GM21737 (cell line): ENCODE data around the gene DOC2A.

Experiments
- ATAC-seq: cut with Tn5 transposase; IDR thresholded peaks from one replicate; pipeline ENCODE4 v1.9.1; 2021; ENCODE audit warnings: mild to moderate bottlenecking, moderate library complexity; ENCODE audit not compliant: unreplicated experiment

The DOC2A gene

DNA sequence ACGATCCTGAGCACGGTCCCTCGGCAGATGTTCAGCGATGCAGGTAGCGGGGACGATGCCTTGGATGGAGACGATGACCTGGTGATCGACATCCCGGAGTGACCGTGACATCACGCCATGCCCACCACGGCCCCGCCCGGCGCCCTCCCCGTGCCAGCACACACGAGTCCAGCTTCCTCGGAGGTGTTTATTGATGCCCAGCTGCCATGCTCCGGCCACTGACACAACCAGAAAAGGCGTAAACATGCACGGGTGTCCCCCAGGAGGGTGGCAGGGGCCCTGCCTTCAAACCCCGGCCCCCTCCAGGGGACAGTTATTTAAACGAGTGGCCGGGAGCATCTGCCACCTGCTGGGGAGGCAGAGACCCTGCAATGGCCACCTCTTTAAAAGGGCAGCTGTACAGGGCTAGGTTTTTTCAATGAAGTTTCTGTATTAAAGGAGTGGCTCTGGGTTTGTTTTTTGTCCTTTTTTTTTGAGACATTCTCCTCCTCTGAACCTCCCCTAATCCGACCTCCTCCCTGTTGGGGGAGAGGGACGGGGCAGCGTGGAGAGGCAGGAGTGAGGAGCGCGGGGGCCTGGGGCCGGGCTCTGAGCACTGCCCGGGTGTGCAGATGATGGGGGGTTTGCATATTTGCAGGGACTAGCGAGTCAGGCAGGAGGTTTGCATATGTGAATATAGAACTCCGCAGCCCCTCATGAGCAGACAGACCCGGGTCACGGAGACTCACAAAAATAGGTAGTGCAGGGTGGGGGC lies 5.3 kb downstream of the DOC2A start:
- ATAC-seq, result no peak

DNA sequence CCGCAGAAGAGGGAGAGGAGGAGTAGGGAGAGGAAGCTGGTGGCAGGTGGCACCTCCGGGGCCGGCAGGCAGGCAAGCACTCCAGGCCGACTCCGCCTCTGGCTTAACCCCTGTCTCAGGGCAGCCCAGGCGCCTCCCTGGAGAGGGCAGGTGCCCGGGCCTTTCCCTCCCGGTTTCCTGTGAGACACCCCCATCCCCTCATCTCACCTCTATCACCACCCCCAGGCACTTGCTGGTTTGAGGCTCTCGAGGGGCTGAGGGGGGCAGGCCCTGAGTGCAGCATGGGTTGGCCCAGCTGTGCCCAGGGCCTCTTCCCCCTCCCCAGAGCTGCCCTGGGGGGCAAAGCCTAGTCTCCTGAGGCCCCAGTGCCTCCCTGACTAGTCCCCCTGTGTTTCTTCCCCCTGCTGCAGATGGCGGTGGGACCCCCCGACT lies 6.0 kb downstream of the DOC2A start:
- no peak for ATAC-seq

DNA sequence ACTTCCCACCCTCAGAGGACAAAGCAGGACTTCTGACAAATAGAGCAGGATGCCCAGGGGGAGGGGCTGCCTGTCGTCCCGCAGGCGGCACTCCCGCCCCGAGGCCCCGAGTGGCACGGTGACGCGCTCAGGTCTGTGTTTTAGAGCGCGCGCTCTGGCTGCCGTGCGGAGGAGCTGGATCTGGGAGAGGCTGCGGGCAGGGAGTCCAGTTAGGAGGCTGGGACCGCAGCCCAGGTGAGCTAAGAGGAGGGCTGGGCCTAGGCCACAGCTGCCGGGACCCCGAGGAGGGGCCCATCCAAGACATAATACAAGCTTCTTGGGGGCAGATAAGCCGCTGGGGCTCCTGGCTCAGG lies 6.4 kb downstream of the DOC2A start:
- no peak for ATAC-seq

DNA sequence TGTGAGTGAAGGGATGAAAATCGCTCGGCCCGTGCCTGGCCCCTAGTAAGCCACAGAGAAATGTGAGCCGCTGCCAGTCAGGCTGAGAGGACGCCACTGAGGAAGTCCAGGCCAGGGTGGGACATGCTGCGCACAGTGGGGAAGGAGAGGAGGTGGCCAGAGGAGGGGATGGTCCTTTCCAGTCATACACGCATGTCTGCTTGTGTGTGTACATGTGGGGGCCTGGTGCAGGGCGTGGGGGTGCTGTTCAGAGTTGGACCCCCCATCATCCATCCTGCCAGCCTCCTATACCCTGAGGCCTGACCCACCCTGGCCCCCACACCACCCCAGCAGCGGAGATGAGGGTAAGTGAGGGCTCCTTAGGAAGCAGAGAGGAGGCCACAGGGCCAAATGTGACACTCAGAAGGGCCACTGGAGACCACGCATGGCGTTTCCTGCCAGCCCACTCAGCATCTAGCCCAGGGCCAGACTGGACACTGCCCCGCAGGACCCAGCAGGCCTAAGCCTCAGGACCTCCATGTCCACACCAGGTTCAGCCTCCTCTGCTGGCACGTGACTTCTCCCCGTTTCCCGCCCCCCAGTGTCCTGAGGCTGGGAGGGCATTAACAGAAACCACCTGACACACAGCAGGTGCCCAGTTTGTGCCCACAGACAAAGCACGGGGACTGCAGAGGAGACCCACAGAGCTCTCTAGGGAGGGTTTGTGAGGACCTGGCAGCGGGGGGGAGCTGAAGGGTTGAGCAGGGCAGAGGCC lies 7.0 kb downstream of the DOC2A start:
- no peak for ATAC-seq

DNA sequence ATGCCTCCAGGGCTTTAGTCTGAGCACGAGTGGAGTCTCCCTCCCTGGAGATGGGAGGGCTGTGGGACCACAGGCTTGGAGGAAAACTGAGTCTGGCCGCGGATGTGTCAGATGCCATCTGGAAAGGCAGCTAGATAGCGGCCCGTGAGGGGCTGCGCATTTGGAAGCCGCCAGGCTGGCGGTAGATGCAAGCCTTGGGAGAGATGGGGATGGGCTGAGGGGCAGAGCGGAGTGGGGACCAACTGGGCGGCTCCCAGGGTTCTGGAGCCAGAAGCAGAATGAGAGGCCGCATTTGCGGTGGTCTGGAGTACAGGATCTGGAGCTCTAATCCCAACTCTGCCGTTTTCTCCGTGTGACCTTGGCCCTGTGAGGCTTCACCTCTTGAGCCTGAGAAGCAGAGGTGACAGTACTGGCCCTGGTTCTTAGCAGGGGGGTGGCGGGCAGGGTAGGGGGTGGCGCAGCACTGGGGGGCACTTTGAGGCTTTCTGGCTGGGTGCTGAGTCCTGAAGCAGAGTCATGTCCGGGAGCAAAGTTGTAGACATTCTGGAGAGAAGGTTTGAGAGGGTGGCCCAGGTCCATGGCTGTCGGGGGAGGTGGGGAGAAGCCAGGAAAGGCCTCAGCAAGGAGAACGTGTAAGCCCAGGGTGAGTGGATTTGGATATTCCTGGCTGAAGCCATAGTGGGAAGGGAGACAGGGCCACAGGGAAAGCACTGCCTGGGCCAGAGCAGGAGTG lies 8.0 kb downstream of the DOC2A start:
- no peak for ATAC-seq

DNA sequence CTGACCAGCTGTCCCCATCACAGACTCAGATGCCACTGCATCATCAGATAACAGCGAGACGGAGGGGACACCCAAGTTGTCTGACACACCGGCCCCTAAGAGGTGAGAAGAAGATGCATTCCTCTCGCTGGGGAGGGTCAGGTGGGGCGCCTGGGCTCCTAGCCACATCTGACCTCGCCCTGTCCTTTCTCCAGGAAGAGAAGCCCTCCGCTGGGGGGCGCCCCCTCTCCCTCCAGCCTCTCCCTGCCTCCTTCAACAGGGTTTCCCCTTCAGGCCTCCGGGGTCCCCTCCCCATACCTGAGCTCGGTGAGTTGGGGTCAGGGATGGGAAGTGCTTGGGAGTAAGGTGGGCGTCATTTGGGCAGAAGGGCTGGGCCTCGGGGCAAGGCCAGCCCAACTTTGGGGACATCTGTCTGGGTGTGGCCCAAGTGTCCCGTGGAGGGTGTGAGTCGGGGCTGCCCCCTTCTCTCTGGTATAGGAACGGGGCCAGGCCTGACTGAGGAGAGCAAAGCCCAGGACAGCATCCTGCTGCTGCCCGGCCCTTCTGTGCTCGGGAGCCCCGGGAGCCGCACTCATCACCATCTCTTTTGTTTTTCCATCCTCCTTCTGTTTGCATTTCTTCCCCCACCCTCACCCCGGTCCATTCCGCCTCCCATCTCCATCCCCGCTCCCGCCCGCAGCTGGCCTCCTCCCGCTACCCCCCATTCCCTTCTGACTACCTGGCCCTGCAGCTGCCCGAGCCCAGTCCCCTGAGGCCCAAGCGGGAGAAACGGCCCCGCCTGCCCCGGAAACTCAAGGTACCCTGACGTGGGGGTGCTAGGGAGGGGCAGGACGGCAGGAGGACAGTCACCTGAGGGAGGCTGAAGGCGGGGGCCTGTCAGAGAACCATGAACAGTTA lies 9.8 kb downstream of the DOC2A start:
- ATAC-seq, result no peak

DNA sequence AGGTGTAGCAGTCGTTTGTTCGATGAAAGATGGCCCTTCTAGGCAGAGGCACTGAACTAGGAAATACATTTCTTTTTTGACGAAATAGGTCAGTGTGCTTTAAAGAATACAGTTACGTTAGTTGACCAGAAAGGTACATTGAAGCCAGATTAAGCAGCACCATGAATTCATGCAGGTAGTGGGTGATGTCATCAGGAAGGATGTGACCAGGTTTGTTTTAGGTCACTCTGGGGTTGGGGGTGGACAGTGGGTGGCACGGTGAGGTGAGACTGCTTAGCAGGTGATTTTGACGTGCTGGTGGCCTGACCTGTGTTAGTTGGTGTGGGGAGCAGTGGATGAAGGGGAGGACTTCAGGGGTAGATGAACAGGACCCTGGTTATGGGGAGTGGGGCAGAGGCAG lies 11.2 kb downstream of the DOC2A start:
- ATAC-seq, result no peak

DNA sequence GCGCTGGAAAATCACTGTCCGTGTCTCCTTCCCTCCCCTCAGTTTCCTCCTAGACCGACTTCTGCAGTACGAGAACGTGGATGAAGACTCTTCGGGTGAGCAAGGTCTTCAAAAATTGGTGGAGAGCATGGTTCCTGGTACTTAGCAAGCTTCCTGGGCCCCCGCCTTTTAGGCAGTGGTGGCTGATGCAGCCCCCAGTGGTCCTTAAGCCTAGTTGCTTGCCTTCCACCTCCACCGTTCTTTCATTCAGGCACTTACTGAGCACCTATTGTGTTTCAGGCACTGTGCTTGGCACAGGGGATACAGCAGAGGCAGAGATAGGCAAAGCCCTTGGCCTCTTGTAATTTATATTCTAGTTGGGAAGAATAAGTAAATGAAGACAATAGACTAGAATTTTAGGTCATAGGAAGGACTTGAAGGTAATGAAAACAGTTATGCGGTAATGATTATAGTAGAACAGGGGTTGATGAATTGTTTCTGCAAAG lies 14.0 kb downstream of the DOC2A start:
- no peak for ATAC-seq

DNA sequence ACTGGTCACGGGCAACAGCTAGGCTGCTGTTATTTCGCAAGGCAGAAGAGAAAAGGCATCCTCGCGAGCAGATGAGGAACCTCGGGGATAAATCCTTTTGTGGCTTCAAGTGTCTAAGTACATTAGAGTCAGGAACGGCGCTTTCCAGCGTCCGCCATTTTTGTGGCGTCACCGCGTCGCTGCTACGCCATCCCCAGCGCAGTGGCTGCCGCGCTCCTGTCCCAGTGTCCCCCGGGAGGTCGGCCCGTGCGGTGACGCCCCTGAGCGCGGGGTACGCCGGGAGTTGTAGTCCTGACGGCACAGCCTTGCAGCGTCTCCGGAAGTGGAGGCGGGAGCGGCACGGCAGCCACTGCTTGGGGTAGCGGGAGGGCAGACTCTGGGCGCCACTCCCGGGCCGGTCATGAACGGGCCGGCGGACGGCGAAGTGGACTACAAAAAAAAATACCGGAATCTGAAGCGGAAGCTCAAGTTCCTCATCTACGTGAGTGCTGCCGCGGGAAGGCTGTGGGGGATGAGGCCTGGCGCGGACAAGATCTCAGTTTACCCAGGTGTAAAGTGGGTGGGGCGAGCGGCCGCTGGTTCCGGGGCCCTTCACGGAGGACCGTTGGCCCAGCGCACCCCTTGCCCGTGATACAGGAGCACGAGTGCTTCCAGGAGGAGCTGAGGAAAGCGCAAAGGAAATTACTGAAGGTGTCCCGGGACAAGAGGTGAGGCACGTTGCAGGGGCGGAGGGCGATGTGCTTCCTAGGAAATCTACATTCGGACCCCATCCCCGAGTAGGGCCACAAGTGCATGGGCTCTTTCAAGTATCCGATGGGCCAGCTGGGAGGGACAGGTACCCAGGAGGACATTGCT lies 14.7 kb downstream of the DOC2A start, which contains the start of gene INO80E:
TSS of gene INO80E (plus strand) at position 331 of the 855 bp plus-strand sequence. CDS start at position 401, 70 bp downstream.
- peak; percentile 86 for ATAC-seq

DNA sequence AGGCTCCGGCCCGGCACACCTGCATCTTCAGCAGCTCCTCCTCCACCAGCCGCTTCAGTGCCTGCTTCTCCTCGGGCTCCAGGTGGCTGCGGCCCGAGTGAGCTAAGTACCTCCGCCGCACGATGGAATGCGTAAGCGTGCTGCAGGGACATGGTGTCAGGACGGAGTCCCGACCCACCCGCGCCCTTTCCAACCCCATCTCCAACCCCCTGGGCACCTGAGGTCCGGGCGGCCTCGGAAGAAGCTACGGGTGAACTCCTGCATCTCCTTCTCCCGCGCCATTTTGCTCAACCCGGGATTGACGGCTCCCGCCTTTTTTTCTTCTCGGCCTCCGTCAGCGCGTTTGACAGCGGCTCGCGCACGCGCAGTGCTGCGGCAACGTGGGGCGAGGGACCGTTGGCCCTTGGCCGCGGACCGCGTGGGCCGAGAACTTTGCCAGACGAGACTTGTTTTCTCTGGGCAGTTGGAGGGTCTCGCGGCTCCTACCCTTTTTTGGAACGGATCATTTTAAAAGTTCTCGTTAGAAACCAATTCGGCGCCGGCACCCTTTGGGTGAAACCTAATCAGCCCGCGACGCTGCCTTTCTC lies 15.4 kb downstream of the DOC2A start, which contains the start of gene HIRIP3:
TSS of gene HIRIP3 (minus strand) at position 294 of the 587 bp plus-strand sequence. CDS start at position 282, 12 bp downstream.
- ATAC-seq, result peak; percentile 36

DNA sequence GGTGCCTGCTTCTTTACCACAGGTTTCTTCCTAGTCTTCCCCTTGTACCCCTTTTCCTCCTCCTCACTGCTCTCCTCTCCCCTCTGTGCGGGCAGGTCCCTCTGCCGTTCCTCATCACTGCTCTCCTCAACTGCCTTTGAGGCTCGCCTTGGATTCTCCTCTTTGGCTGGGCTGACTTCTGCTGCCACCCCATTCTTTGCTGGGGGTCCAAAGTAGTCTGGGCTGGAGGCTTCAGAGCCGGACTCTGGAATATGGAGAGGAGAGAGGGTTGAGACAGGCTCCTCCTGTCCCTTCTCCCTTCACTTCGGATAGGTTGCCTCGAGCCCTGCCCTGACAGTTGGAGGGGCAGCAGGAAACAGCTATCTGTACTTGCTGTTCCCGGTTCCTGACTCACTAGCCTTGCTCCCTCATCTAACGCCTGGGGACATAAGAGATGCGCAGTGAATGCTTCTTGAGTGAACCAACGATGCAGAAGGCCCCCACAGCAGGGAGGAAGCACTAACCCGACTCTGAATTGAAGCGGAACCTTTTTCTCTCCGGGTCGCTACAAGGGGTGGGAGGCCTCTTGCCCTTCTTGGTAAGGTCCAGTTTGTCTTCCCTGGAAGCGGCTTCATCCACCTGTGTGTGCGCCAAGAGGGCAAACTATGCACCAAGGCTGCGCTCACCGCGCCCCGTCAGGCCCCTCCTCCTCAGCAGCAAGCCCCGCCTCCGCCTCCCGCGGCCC lies 16.1 kb downstream of the DOC2A start:
- ATAC-seq, result peak; percentile 28

DNA sequence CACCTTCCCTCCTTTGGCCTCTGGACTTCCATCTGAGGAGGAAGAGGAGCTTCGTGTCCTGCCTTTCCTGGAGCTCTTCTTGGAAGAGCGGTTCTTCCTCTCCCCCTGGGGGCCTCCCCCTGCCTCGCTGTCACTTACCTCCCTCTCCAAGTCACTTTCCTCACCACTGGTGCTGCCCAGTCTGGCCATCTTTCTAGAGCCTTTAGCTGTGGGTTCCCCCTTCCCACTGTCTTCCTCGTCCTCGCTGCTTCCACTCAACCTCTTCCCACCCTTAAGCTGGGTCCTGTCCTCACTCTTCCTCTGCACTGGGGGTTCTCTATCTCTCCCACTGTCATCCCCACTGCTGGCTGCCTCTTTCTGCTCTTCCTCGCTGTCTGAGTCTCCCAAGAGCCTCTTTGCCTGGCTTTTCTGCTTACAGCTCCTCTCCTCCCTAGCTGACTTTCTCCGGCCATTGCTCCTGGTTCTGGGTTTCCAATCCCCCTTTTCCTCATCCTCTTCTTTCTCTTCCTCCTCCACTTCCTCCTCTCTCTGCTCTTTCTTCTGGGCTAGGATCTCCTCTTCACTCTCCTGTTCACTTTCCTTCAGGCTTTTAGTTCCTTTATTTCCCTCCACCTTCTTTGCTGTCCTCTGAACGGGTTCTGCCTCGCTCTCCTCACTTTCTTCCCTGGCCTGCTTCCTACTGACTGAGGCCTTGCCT lies 16.8 kb downstream of the DOC2A start:
- no peak for ATAC-seq

DNA sequence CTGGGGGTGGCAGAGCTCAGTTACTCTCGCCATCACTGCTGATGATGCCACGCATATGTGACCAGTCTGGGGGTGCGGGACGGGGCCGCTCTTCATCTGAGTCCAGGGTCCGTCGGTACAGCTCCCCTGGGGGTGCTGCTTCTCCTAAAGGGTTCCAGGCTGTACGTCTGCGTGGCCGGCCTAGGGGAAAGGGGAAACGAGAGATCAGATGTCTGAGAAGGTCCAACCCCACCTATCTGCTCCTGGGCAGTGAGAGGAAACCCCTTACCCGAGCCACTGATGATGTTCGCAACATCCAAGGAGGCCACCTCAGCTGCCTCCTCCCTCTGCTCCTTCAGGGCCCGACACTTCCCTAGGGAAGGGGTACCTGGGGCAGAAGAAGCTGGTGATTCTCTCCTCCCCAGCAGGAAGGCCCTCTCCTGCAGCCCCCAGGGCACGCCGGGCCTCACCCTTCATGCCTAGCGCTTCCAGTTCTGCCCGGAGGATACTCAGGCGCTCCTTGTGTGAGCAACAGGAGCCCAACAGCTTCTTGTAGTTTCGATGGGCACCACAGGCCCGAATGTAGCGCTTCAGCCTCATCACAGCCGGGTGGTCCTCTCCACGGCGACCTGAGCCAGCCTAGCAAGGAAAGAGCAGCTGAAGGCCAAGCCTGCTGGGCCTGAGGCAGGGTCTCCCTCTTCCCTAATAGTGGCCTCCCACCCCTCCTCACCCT lies 17.5 kb downstream of the DOC2A start:
- ATAC-seq, result no peak

DNA sequence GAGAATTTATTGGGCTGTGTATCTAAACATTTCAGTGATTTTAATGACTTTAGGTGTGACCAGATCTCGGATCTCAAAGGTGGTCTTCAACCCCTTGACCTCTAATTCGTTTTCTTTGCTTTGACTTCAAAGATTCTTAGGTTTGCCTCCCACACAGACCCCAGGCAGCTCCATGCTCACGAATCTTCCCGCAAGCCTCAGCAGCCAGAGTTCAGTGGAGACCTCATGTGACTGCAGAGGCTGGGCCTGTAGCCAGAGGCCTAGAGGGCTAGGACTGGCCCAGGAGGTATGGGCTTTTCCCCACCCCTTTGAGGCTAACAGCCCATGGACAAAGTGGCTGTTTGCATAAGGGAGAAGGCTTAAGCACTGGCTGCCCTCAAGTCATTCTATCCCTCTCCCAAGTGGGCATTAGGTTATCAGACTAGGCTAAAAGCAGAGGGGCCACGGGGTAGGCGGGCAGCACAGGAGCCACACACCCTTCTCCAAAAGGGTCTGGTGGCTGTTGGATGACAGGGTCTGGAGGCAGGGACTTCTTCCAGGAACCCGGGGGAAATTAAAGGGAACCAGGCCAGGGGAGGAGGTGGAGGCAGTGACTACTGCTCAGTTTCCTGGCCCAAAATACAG lies 18.4 kb downstream of the DOC2A start:
- no peak for ATAC-seq

DNA sequence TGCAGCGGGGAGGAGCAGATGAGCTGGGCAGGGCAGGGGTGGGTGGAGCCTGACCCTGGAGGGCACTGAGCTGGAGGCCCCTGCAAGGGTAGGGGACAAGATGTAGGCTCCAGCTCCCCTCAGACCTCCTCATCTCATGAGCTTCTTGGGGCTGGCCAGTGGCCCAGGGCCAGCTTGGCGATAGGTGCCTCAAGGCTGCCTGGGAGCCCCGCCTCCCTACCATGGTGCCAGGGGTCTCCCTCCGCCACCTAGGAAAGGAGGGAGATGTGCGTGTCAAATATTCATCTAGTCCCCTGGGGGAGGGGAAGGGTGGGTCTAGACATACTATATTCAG lies 19.3 kb downstream of the DOC2A start:
- ATAC-seq, result no peak

DNA sequence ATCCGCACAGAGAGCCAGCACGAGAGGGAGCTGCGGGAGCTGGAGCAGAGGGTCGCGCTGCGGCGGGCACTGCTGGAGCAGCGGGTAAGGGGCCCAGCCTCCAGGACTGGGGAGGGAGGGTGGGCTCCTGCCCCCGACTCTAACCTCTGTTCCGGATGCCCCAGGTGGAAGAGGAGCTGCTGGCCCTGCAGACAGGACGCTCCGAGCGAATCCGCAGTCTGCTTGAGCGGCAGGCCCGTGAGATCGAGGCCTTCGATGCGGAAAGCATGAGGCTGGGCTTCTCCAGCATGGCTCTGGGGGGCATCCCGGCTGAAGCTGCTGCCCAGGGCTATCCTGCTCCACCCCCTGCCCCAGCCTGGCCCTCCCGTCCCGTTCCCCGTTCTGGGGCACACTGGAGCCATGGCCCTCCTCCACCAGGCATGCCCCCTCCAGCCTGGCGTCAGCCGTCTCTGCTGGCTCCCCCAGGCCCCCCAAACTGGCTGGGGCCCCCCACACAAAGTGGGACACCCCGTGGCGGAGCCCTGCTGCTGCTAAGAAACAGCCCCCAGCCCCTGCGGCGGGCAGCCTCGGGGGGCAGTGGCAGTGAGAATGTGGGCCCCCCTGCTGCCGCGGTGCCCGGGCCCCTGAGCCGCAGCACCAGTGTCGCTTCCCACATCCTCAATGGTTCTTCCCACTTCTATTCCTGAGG lies 19.8 kb downstream of the DOC2A start:
- ATAC-seq, result no peak
